Measurements from ENCODE around the gene SPTBN4.
"Not testable (repeated sequence)": the region's sequence is repeated elsewhere in the genome, so short reads cannot be mapped to it uniquely, and the experiment has no call there.

Gene SPTBN4

DNA sequence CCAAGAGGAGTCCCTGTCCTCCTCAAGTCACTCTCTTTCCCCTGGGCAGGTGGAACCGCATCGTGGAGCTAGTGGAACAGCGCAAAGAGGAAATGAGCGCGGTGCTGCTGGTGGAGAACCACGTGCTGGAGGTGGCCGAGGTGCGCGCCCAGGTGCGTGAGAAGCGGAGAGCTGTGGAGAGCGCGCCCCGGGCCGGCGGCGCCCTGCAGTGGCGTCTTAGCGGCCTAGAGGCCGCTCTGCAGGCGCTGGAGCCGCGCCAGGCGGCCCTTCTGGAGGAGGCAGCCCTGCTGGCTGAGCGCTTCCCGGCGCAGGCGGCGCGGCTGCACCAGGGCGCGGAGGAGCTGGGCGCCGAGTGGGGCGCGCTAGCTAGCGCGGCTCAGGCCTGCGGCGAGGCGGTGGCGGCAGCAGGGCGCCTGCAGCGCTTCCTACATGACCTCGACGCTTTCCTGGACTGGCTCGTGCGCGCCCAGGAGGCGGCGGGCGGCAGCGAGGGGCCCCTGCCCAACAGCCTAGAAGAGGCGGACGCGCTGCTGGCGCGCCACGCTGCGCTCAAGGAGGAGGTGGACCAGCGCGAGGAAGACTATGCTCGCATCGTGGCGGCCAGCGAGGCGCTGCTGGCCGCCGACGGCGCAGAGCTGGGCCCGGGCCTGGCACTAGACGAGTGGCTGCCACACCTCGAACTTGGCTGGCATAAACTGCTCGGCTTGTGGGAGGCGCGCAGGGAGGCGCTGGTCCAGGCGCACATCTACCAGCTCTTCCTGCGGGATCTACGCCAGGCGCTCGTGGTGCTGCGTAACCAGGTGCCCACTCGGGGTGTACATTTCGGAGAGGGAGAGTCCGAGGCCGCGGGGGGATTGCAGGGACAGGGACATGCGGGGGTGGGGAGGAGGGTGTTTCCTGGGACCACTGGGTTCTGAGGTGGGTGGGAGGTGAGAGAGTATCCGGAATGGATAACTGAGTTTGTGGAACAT lies 52.8 kb downstream of the SPTBN4 start:
- no peak overlapping the region for H3K4me3 ChIP-seq (ENCODE audit: low read depth, low read length)
- TF ChIP-seq, protein P1, sequence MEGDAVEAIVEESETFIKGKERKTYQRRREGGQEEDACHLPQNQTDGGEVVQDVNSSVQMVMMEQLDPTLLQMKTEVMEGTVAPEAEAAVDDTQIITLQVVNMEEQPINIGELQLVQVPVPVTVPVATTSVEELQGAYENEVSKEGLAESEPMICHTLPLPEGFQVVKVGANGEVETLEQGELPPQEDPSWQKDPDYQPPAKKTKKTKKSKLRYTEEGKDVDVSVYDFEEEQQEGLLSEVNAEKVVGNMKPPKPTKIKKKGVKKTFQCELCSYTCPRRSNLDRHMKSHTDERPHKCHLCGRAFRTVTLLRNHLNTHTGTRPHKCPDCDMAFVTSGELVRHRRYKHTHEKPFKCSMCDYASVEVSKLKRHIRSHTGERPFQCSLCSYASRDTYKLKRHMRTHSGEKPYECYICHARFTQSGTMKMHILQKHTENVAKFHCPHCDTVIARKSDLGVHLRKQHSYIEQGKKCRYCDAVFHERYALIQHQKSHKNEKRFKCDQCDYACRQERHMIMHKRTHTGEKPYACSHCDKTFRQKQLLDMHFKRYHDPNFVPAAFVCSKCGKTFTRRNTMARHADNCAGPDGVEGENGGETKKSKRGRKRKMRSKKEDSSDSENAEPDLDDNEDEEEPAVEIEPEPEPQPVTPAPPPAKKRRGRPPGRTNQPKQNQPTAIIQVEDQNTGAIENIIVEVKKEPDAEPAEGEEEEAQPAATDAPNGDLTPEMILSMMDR (IDR thresholded peaks at IDR 0.05; ENCODE audit: borderline replicate concordance, insufficient read depth, low read depth, low read length): no peak

DNA sequence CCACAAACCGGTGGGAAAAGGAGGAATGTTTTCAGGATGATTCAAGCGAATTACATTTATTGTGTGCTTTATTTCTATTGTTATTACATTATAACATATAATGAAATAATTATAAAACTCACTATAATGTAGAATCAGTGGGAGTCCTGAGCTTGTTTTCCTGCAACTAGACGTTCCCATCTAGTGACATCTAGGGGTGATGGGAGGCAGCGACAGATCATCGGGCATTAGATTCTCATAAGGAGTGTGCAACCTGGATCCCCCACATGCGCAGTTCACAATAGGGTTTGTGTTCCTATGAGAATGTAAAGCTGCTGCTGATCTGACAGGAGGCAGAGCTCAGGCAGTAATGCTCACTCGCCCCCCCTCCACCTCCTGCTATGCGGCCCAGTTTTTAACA lies 54.5 kb downstream of the SPTBN4 start:
- TF ChIP-seq, protein P1 (IDR thresholded peaks at IDR 0.05; ENCODE audit: borderline replicate concordance, insufficient read depth, low read depth, low read length): no peak; the same call in 1 of the 2 replicates
- H3K4me3 ChIP-seq (ENCODE audit: low read depth, low read length): no peak overlapping the region

DNA sequence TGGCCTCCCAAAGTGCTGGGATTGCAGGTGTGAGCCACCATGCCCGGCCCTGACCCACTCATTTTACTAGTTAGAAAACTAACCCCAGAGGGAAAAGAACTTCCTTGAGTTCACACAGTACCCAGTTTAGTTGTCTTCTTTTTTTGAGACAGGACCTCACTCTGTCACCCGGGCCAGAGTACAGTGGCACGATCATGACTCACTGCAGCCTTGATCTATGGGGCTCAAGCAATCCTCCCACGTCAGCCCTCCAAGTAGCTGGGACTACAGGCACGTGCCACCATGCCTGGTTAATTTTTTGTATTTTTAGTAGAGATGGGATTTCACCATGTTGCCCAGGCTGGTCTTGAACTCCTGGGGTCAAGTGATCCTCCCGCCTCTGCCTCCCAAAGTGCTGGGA lies 55.1 kb downstream of the SPTBN4 start:
- not testable (repeated sequence) for H3K4me3 ChIP-seq (ENCODE audit: low read depth, low read length)

DNA sequence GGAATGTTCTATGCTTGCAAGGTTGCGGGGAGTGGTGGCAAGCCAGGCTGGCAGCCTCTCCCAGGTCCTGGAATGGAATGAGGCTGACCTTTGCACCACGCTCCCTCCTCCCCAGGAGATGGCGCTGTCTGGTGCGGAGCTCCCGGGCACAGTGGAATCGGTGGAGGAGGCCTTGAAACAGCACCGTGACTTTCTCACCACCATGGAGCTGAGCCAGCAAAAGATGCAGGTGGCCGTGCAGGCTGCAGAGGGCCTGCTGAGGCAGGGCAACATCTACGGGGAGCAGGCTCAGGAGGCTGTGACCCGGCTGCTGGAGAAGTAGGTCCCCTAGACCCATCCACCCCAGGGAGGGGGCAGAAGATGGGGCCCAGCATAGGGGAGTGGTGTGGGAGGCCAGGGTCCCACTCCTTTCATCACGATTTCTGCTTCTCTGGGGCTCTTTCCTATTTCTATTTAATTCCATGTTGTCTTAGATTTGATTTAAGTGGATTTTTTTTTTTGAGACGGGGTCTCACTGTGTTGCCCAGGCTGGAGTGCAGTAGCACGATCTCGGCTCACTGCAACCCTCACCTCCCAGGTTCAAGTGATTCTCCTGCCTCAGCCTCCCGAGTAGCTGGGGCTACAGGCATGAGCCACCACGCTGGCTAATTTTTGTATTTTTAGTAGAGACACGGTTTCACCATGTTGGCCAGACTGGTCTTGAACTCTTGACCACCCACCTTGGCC lies 56.7 kb downstream of the SPTBN4 start:
- TF ChIP-seq, protein P1 (IDR thresholded peaks at IDR 0.05; ENCODE audit: borderline replicate concordance, insufficient read depth, low read depth, low read length): peak; percentile 80
- no peak overlapping the region for H3K4me3 ChIP-seq (ENCODE audit: low read depth, low read length)

DNA sequence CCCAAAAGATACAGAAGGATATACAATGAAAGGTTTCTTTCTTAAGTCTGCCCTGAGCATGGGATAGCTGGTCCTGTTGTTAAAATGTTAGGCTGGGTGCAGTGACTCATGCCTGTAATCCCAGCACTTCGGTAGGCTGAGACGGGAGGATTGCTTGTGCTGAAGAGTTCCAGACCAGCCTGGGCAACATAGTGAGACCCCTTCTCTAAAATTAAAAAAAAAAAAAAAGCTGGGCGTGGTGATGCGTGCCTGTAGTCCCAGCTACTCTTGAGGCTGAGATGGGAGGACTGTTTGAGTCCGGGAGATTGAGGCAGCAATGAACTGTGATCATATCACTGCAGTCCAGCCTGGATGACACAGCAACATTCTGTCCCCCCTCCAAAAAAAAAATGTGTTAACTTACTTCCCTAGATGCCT lies 57.3 kb downstream of the SPTBN4 start:
- TF ChIP-seq, protein P1 (IDR thresholded peaks at IDR 0.05; ENCODE audit: borderline replicate concordance, insufficient read depth, low read depth, low read length): no peak

DNA sequence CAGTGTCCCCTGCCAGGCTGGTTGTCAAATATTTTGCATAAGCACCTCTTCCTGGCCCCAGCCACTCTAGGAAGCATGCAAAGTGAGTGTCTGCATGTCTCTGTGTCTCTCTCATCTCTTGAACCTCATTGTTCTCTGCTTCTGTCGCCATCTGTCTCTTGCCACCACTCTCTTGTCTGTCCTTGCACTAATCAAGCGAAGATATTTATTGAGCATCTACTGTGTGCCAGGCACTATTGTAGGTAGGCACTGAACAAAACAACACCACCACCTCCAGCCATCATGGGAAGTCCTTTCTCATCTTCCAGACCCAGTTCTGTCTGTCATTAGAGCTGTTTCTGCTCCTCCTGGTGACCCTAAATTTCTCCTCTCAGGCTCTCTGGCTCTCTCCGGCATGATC lies 57.9 kb downstream of the SPTBN4 start:
- H3K4me3 ChIP-seq (ENCODE audit: low read depth, low read length): no peak overlapping the region
- TF ChIP-seq, protein P1 (IDR thresholded peaks at IDR 0.05; ENCODE audit: borderline replicate concordance, insufficient read depth, low read depth, low read length): no peak

More for the DNA sequence above, 57.3 kb downstream of the SPTBN4 start:
- H3K4me3 ChIP-seq (ENCODE audit: low read depth, low read length): no peak overlapping the region

GRCh38 chr19:40525234-40526051 lies 58.6 kb downstream of the SPTBN4 start:
- TF ChIP-seq, protein P1 (IDR thresholded peaks at IDR 0.05; ENCODE audit: borderline replicate concordance, insufficient read depth, low read depth, low read length): no peak
- H3K4me3 ChIP-seq (ENCODE audit: low read depth, low read length): no peak overlapping the region

Measured in GM12875 (cell line).